Hematopoietic multipotent progenitor cell treated with erythropoietin and hydrocortisone succinate and interleukin-3 and kit ligand, for 6 days (in vitro differentiated cells): ENCODE results near the gene CNTNAP2.
"Not testable (repeated sequence)": the region's sequence is repeated elsewhere in the genome, so short reads cannot be mapped to it uniquely, and the experiment has no call there.

Experiments used
- DNase-seq: peaks from one replicate; pipeline ENCODE4 v3.0.0-alpha.2; 2015

The CNTNAP2 gene

GRCh38 chr7:146905746-146906145, 789.1 kb downstream of the CNTNAP2 start:
- not testable (repeated sequence) for DNase-seq

GRCh38 chr7:146922782-146923181, 806.2 kb downstream of the CNTNAP2 start:
- DNase-seq, result no peak

- DNase-seq, result no peak
Observed at GRCh38 chr7:146926841-146927240, 810.2 kb downstream of the CNTNAP2 start.

GRCh38 chr7:146937836-146938235, 821.2 kb downstream of the CNTNAP2 start:
- DNase-seq, result no peak

GRCh38 chr7:146943483-146943882, 826.9 kb downstream of the CNTNAP2 start:
- DNase-seq, result no peak

GRCh38 chr7:146948703-146949102, 832.1 kb downstream of the CNTNAP2 start:
- DNase-seq, result peak; percentile 60

GRCh38 chr7:146956321-146956720, 839.7 kb downstream of the CNTNAP2 start:
- no peak for DNase-seq

GRCh38 chr7:146956853-146957252, 840.3 kb downstream of the CNTNAP2 start:
- DNase-seq, result no peak

GRCh38 chr7:146960773-146961391, 844.3 kb downstream of the CNTNAP2 start:
- DNase-seq, result no peak

- DNase-seq, result no peak
Observed at GRCh38 chr7:146961617-146962016, 845.0 kb downstream of the CNTNAP2 start.

- DNase-seq, result no peak
Observed at GRCh38 chr7:146966274-146966673, 849.7 kb downstream of the CNTNAP2 start.

GRCh38 chr7:146982482-146982881, 865.9 kb downstream of the CNTNAP2 start:
- no peak for DNase-seq

- DNase-seq, result no peak
Observed at GRCh38 chr7:146991596-146991995, 875.0 kb downstream of the CNTNAP2 start.

GRCh38 chr7:146993764-146994163, 877.2 kb downstream of the CNTNAP2 start:
- no peak for DNase-seq

- DNase-seq, result no peak
Observed at GRCh38 chr7:147008530-147008929, 891.9 kb downstream of the CNTNAP2 start.

- DNase-seq, result no peak
Observed at GRCh38 chr7:147012666-147013065, 896.1 kb downstream of the CNTNAP2 start.

GRCh38 chr7:147013825-147014224, 897.2 kb downstream of the CNTNAP2 start:
- no peak for DNase-seq

GRCh38 chr7:147014286-147014955, 897.8 kb downstream of the CNTNAP2 start:
- no peak for DNase-seq

GRCh38 chr7:147015999-147016398, 899.4 kb downstream of the CNTNAP2 start:
- no peak for DNase-seq

- no peak for DNase-seq
Observed at GRCh38 chr7:147022056-147022455, 905.5 kb downstream of the CNTNAP2 start.

GRCh38 chr7:147023440-147023839, 906.8 kb downstream of the CNTNAP2 start:
- DNase-seq, result no peak

GRCh38 chr7:147029953-147030352, 913.4 kb downstream of the CNTNAP2 start:
- no peak for DNase-seq

GRCh38 chr7:147033641-147034040, 917.0 kb downstream of the CNTNAP2 start:
- no peak for DNase-seq

- DNase-seq, result no peak
Observed at GRCh38 chr7:147041438-147041837, 924.8 kb downstream of the CNTNAP2 start.

- no peak for DNase-seq
Observed at GRCh38 chr7:147044941-147045340, 928.3 kb downstream of the CNTNAP2 start.
